LNCaP clone FGC (cell line): ENCODE measurements around the gene SRSF7.
"Not testable (repeated sequence)": the region's sequence is repeated elsewhere in the genome, so short reads cannot be mapped to it uniquely, and the experiment has no call there.

Experiments
- DNase-seq: peaks from one replicate; pipeline ENCODE4 v3.0.0-alpha.2; 2011; ENCODE audit warnings: low read depth
- H3K4me3 ChIP-seq: 2 replicates; pipeline ENCODE4 v1.5.1; 2011; ENCODE audit warnings: mild to moderate bottlenecking, low read depth, low read length, control low read depth
- CTCF ChIP-seq: IDR thresholded peaks from 2 replicates; pipeline ENCODE4 v1.5.1; 2012; ENCODE audit warnings: mild to moderate bottlenecking; ENCODE audit not compliant: control insufficient read depth, insufficient read depth; ENCODE audit errors: extremely low read depth

The SRSF7 gene

GRCh38 chr2:38704664-38705063 lies 46.5 kb downstream of the SRSF7 start:
- no peak for TF ChIP-seq CTCF
- no peak overlapping the region for H3K4me3 ChIP-seq
- DNase-seq: no peak

GRCh38 chr2:38703336-38703735 lies 47.8 kb downstream of the SRSF7 start:
- DNase-seq, H3K4me3 ChIP-seq: not testable (repeated sequence)

GRCh38 chr2:38702413-38702812 lies 48.7 kb downstream of the SRSF7 start:
- no peak for TF ChIP-seq CTCF
- DNase-seq: no peak
- no peak overlapping the region for H3K4me3 ChIP-seq

GRCh38 chr2:38701542-38701941 lies 49.6 kb downstream of the SRSF7 start:
- no peak for TF ChIP-seq CTCF
- no peak overlapping the region for H3K4me3 ChIP-seq

GRCh38 chr2:38700881-38701458 lies 50.2 kb downstream of the SRSF7 start:
- TF ChIP-seq CTCF: no peak
- H3K4me3 ChIP-seq: no peak overlapping the region
- no peak for DNase-seq

More at GRCh38 chr2:38701542-38701941, 49.6 kb downstream of the SRSF7 start:
- no peak for DNase-seq

- H3K4me3 ChIP-seq: no peak overlapping the region
- DNase-seq: no peak
- no peak for TF ChIP-seq CTCF
Measured at GRCh38 chr2:38700113-38700785, 50.9 kb downstream of the SRSF7 start.

- no peak for DNase-seq
- no peak for TF ChIP-seq CTCF
- no peak overlapping the region for H3K4me3 ChIP-seq
Measured at GRCh38 chr2:38698467-38699003, 52.6 kb downstream of the SRSF7 start.
